ENCODE data around the gene GABRB2. TPM values are rescaled to one million over a fixed set of nuclear protein-coding genes. Genes with fewer than 3 reads are reported as not detected.
A peak's percentile ranks its signal among the peaks of the same experiment; 100 is the strongest.
"Not testable (repeated sequence)": the region's sequence is repeated elsewhere in the genome, so short reads cannot be mapped to it uniquely, and the experiment has no call there.

Gene GABRB2
- total RNA-seq: 1 to 10 TPM; 1.4 TPM
- long read RNA-seq, partial matches to known transcripts: 0 of 3 reads
- long read RNA-seq, other reads (novel, unspliced or antisense): 2 of 3 reads

GRCh38 chr5:161546470-161547301 lies at the start of gene GABRB2:
Gene GABRB2 (minus strand): TSS chr5:161546725. CDS start chr5:161546643, 82 bp downstream.
- peak; percentile 61 for DNase-seq
- ATAC-seq: peak; percentile 65 to 77
- intact Hi-C loops (cut with DNase I): no loop called here

- ATAC-seq (no peak), DNase-seq (no peak)
- intact Hi-C loops (cut with DNase I): no loop called here
Measured at GRCh38 chr5:161585798-161586197, 39.3 kb upstream of the GABRB2 start.

GRCh38 chr5:161580621-161581020 lies 34.1 kb upstream of the GABRB2 start:
- no peak for ATAC-seq
- DNase-seq: no peak
- intact Hi-C loops (cut with DNase I): no loop called here

GRCh38 chr5:161572914-161573313 lies 26.4 kb upstream of the GABRB2 start:
- intact Hi-C loops (cut with DNase I): no loop called here
- ATAC-seq (no peak), DNase-seq (no peak)

- DNase-seq (no peak), ATAC-seq (no peak)
- intact Hi-C loops (cut with DNase I): no loop called here
Measured at GRCh38 chr5:161566081-161566480, 19.6 kb upstream of the GABRB2 start.

GRCh38 chr5:161562446-161562845 lies 15.9 kb upstream of the GABRB2 start:
- intact Hi-C loops (cut with DNase I): no loop called here

GRCh38 chr5:161549106-161549505 lies 2.6 kb upstream of the GABRB2 start:
- intact Hi-C loops (cut with DNase I): no loop called here

More at GRCh38 chr5:161562446-161562845, 15.9 kb upstream of the GABRB2 start:
- ATAC-seq (no peak), DNase-seq (no peak)

GRCh38 chr5:161548487-161549094 lies 2.1 kb upstream of the GABRB2 start:
- ATAC-seq (peak in 1 of 2 donors; percentile 30), DNase-seq (no peak)
- intact Hi-C loops (cut with DNase I): no loop called here

More at GRCh38 chr5:161549106-161549505, 2.6 kb upstream of the GABRB2 start:
- ATAC-seq: peak; percentile 16 to 72
- no peak for DNase-seq

GRCh38 chr5:161547738-161548486 lies 1.4 kb upstream of the GABRB2 start:
- ATAC-seq (peak; percentile 36 to 37), DNase-seq (peak; percentile 21)
- intact Hi-C loops (cut with DNase I): no loop called here

GRCh38 chr5:161547406-161547737 lies 847 bp upstream of the GABRB2 start:
- intact Hi-C loops (cut with DNase I): no loop called here
- ATAC-seq (no peak), DNase-seq (no peak)

GRCh38 chr5:161546095-161546469 lies 443 bp downstream of the GABRB2 start:
- ATAC-seq: no peak
- no peak for DNase-seq
- intact Hi-C loops (cut with DNase I): no loop called here

GRCh38 chr5:161545344-161546094 lies 1.0 kb downstream of the GABRB2 start:
- intact Hi-C loops (cut with DNase I): no loop called here
- no peak for ATAC-seq

GRCh38 chr5:161544350-161544765 lies 2.2 kb downstream of the GABRB2 start:
- ATAC-seq (no peak), DNase-seq (peak; percentile 27)
- intact Hi-C loops (cut with DNase I): no loop called here

More at GRCh38 chr5:161545344-161546094, 1.0 kb downstream of the GABRB2 start:
- no peak for DNase-seq

- DNase-seq (no peak), ATAC-seq (no peak)
- intact Hi-C loops (cut with DNase I): no loop called here
Measured at GRCh38 chr5:161539016-161539415, 7.5 kb downstream of the GABRB2 start.

- no peak for DNase-seq
- ATAC-seq: no peak
- intact Hi-C loops (cut with DNase I): no loop called here
Measured at GRCh38 chr5:161535762-161536161, 10.8 kb downstream of the GABRB2 start.

GRCh38 chr5:161530700-161531099 lies 15.8 kb downstream of the GABRB2 start:
- DNase-seq (no peak), ATAC-seq (no peak)
- intact Hi-C loops (cut with DNase I): no loop called here

GRCh38 chr5:161513942-161514341 lies 32.6 kb downstream of the GABRB2 start:
- ATAC-seq (no peak), DNase-seq (no peak)
- intact Hi-C loops (cut with DNase I): no loop called here

GRCh38 chr5:161507591-161507990 lies 38.9 kb downstream of the GABRB2 start:
- ATAC-seq (no peak), DNase-seq (no peak)
- intact Hi-C loops (cut with DNase I): no loop called here

GRCh38 chr5:161505160-161505559 lies 41.4 kb downstream of the GABRB2 start:
- ATAC-seq; DNase-seq; intact Hi-C loops (cut with DNase I): not testable (repeated sequence)
